Prostate gland (tissue), 2 donors: ENCODE measurements around the gene SLC9B1. TPM values are rescaled to one million over a fixed set of nuclear protein-coding genes. Genes with fewer than 3 reads are reported as not detected.

Experiments used
- DNase-seq: peaks from one replicate; pipeline ENCODE4 v3.0.0-alpha.2; 2019; ENCODE audit warnings: low spot score
- H3K27ac ChIP-seq, 2 donors: fragments of 200-600 bp; sonication (generic); 2 replicates each; pipeline ENCODE4 v1.5.1; 2017 to 2019
- H3K27me3 ChIP-seq: fragments of 200-600 bp; sonication (generic); replicated peaks from 2 replicates; pipeline ENCODE4 v1.5.1; 2019; ENCODE audit not compliant: insufficient read depth
- H3K36me3 ChIP-seq, 2 donors: fragments of 200-600 bp; sonication (generic); 1 replicate in 1 of 2; 2 replicates in 1 of 2; pipeline versions ENCODE4 v1.5.1 to v1.8.1; 2017 to 2019
- H3K4me1 ChIP-seq: fragments of 200-600 bp; sonication (generic); replicated peaks from 2 replicates; pipeline ENCODE4 v1.5.1; 2019
- H3K4me3 ChIP-seq, 2 donors: fragments of 200-600 bp; sonication (generic); 2 replicates each; pipeline ENCODE4 v1.5.1; 2017 to 2019
- H3K9me3 ChIP-seq: fragments of 200-600 bp; sonication (generic); 2 replicates; pipeline ENCODE4 v1.5.1; 2017
- POLR2A ChIP-seq: fragments of 450-650 bp; IDR thresholded peaks from one replicate; pipeline ENCODE4 v1.6.1; 2016; ENCODE audit warnings: antibody characterized with exemption, mild to moderate bottlenecking
- POLR2AphosphoS5 ChIP-seq: sonication (generic); formaldehyde crosslinking; IDR thresholded peaks from one replicate; pipeline ENCODE4 v1.6.1; 2017; ENCODE audit warnings: antibody characterized with exemption
- WGBS: methylation state at CpG from one replicate; pipeline ENCODE4 v1.1.5; 2018; 5-methylcytosine and 5-hydroxymethylcytosine counted together
- intact Hi-C: fragments of 100-400 bp; cut with DNase I; formaldehyde crosslinking; loops from one replicate; pipeline ENCODE4 v1.14.2; 2022
- total RNA-seq, 2 donors: library from RNA; depleted of rRNA; stranded (reverse); fragments of >200 nt; gene quantifications; one replicate each; pipeline ENCODE4 v1.1.0, GENCODE V29; 2016
- TF ChIP-seq, protein P1 (sequence below), 4 experiments: fragments of 200-600 bp in 2 of 4; fragments of 450-650 bp in 2 of 4; sonication (generic) in 2 of 4; IDR thresholded peaks; 1 replicate in 3 of 4; 2 replicates in 1 of 4; pipeline ENCODE4 v1.5.1; 2016 to 2019; ENCODE audit warnings: antibody characterized with exemption in 4 of 4, mild to moderate bottlenecking in 2 of 4, moderate library complexity in 2 of 4

SLC9B1 gene
- total RNA-seq, 2 donors from 2014 or later: 9.3 TPM; not detected in 1

DNA sequence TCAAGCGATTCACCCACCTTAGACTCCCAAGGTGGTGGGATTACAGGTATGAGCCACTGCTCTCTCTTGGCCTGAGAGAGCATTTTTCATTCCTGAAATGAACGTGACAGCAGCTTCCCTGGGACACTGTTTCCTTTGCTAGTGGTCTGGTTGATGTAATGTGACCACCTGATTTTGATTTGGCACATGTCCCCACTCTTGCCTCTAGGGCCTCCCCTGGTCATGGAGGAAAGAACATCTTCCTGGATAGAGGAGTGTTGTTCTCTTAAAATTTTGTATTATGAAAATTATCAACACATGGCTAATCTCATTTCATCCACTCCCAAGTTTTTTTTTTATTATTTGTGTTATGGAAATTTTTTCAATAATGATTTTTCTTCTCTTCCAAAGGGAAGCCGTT is 33.3 kb upstream of the SLC9B1 start:
- Histone ChIP-seq H3K9me3 (no peaks in the 10 kb centered on the region), H3K36me3 (no peaks in the 10 kb centered on the region), H3K4me1 (no peaks in the 10 kb centered on the region), H3K4me3 (no peak overlapping the region), H3K27me3 (no peaks in the 10 kb centered on the region), H3K27ac (no peak overlapping the region)
- intact Hi-C loops: no loop called here
- no peak for DNase-seq
- TF ChIP-seq, protein P1, sequence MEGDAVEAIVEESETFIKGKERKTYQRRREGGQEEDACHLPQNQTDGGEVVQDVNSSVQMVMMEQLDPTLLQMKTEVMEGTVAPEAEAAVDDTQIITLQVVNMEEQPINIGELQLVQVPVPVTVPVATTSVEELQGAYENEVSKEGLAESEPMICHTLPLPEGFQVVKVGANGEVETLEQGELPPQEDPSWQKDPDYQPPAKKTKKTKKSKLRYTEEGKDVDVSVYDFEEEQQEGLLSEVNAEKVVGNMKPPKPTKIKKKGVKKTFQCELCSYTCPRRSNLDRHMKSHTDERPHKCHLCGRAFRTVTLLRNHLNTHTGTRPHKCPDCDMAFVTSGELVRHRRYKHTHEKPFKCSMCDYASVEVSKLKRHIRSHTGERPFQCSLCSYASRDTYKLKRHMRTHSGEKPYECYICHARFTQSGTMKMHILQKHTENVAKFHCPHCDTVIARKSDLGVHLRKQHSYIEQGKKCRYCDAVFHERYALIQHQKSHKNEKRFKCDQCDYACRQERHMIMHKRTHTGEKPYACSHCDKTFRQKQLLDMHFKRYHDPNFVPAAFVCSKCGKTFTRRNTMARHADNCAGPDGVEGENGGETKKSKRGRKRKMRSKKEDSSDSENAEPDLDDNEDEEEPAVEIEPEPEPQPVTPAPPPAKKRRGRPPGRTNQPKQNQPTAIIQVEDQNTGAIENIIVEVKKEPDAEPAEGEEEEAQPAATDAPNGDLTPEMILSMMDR (IDR thresholded peaks at IDR 0.05): no peak
- TF ChIP-seq POLR2AphosphoS5: no peak
- TF ChIP-seq POLR2A: no peak
- WGBS: 80% methylated on average over 3 of the region's 3 CpGs

DNA sequence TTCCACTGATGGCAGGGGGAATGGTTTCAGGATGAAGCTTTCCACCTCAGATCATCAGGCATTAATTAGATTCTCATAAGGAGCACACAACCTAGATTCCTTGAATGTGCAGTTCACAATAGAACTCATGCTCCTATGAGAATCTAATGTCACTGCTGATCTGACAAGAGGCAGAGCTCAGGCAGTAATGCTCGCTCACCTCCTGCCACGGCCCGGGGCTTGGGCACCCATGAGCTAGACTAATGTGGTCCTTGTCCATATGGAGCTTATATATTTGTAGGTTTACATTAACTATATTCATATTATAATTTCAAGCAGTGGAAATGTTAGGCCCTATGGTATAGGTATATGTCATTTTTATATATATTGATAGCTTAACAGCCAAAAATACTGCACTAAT is 32.6 kb upstream of the SLC9B1 start:
- Histone ChIP-seq H3K4me3 (no peak overlapping the region), H3K36me3 (no peaks in the 10 kb centered on the region), H3K9me3 (no peaks in the 10 kb centered on the region), H3K27me3 (no peaks in the 10 kb centered on the region), H3K4me1 (no peaks in the 10 kb centered on the region), H3K27ac (no peak overlapping the region)
- TF ChIP-seq, protein P1 (IDR thresholded peaks at IDR 0.05): no peak
- TF ChIP-seq POLR2A: no peak
- TF ChIP-seq POLR2AphosphoS5: no peak
- WGBS: 94% methylated on average over 3 of the region's 3 CpGs
- no peak for DNase-seq
- intact Hi-C loops: no loop called here

DNA sequence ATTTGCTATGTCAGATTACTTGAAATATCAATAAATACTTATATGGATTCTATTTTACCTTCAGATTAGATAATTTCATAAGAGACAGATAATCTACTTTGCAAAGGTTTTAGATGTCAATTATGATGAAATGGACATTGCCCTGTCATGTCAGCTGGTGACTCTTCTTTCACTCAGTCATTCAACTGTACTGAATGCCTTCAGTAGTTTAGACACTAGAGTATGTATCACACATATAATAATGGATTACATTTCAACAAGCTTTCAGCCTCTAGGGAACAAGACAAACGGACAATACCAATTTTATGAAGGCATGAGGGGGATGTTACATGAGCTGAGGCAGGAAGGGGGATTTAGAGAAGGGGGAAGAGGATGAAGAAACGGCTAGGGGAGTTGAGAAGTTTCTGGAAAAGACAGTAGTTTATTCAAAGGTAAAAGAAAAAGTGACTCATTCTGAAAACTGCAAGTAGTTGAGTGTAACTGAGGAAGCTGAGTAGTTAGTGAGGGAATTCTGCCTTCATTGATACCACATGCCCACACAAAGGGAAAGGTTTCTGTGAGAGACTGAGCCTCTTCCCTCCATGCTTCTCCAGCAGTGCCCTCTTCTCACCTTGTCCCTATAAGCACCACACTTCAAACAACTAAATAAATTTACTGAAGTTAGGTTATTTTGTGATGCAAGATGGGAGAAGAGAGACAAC is 31.4 kb upstream of the SLC9B1 start:
- Histone ChIP-seq H3K27me3 (no peaks in the 10 kb centered on the region), H3K4me3 (no peak overlapping the region), H3K27ac (no peak overlapping the region), H3K4me1 (no peaks in the 10 kb centered on the region), H3K36me3 (no peaks in the 10 kb centered on the region), H3K9me3 (no peaks in the 10 kb centered on the region)
- no peak for DNase-seq
- WGBS: 50% methylated on average over 2 of the region's 2 CpGs
- intact Hi-C loops: no loop called here
- TF ChIP-seq POLR2A (no peak), POLR2AphosphoS5 (no peak)
- TF ChIP-seq, protein P1 (IDR thresholded peaks at IDR 0.05): no peak

DNA sequence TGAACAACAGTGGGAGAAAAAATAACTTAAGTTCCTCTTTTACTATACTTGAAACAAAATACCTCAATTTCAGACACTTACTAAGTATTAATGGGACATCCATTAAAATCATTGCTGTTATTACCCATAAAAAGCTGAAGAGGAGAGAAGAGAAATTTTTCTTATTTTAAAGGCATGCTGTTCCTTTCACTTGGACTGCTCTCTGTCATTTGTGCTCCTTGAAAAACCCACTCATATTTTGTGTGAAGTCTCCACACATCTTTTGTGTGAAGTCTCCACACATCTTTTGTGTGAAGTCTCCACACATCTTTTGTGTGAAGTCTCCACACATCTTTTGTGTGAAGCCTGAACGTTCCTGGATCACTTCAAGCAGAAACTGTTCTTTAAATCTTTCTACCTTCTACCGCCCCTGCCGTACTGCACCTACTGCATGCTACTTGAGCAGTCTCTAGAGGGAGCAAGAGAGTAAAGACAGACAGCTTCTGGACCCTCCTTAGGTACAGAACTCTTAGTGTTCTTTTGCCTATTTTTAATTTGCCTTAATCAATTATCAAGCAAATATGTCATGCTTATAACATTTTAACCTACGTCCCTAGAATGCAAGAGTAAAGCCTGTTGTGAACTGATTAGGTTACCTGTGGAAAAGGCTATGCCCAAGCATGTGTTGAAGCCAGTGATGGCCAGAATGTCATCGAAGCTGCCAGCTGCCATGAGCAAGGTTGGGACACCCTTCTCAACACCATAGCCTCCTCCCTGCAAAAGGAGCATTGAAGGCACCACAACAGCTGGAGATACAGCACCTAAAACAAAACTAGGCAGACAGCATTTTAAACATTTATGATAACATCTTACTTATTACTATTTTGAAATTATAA is 27.1 kb upstream of the SLC9B1 start:
- H3K27ac ChIP-seq: no peak overlapping the region
- 59% methylated on average over 5 of the region's 5 CpGs for WGBS
- H3K4me1 ChIP-seq: no peaks in the 10 kb centered on the region
- H3K27me3 ChIP-seq: no peaks in the 10 kb centered on the region
- TF ChIP-seq POLR2AphosphoS5 (no peak), POLR2A (no peak)
- TF ChIP-seq, protein P1 (IDR thresholded peaks at IDR 0.05): peak in 3 of 4 experiments; percentile 37 to 46 (median 39)
- DNase-seq: no peak
- no peak overlapping the region for H3K4me3 ChIP-seq
- H3K36me3 ChIP-seq: no peaks in the 10 kb centered on the region
- intact Hi-C loops: loop anchor here (10.0 kb wide), 1 partner anchor 48 kb away; the partner anchor contains the start of gene BDH2
- H3K9me3 ChIP-seq: no peaks in the 10 kb centered on the region
